ENCODE results near the gene NOC2L. TPM values are rescaled to one million over a fixed set of nuclear protein-coding genes. Genes with fewer than 3 reads are reported as not detected.

Gene NOC2L
- total and polyA plus RNA-seq, 10 donors: 26.2 to 73.4 (median 45.9) TPM

DNA sequence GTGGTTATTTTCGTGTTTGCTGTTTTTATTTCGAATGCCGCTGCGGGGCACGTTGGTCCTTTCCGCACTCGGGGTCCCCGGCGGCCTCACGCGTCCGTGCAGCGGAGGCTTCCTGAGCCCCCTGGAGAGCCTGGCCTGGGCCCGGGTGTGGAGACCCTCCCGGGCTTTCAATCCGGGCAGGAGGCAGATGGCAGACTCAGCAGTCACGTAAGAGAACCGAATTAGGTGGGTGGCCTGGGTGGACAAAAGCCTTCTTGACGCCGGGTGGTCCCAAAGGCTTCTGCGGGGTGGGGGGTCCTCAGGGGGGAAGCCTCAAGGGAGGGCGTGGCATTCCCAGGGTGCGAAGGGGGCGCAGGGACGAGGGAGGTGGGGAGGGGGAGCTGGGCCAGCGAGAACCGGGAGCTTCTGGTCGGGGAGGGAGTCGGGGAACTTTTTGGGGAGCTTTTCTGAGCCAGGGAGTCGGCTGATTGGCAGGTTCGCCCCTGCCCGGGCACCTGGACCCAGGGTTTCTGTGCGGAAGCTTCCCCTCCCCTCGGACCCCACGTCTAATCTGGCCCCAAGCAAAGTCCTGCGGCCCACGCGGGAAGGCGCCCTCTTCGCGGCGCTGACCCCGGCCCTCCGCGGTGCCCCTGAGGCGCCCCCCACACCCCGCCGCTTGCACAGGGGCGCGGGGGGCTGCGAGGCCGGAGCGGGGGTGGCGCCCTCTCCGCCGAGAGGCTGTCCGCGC is 42.2 kb upstream of the NOC2L start:
- intact Hi-C loops (cut with DNase I; ENCODE audit: low total_unique reads): no loop called here
- Histone ChIP-seq H3K9me3 (no peaks in the 10 kb centered on the region), H3K4me3 (peak overlapping the region; percentile 38 to 79 (median 53)), H3K27ac (peak overlapping the region in 7 of 8 donors; percentile 87 to 93 (median 89)), H3K27me3 (replicated peaks in 1 of 7) (peaks cover 6 to 100% (median 75%) of the 10 kb centered on the region in 7 donors), H3K4me1 (peaks cover 5 to 84% (median 61%) of the 10 kb centered on the region in 6 donors), H3K36me3 (peaks cover 0 to 5% (median 0%) of the 10 kb centered on the region in 6 donors)
- TF ChIP-seq POLR2AphosphoS5 (IDR thresholded peaks at IDR 0.05) (no peak), POLR2A (IDR thresholded peaks at IDR 0.05) (no peak)
- TF ChIP-seq, protein P1, sequence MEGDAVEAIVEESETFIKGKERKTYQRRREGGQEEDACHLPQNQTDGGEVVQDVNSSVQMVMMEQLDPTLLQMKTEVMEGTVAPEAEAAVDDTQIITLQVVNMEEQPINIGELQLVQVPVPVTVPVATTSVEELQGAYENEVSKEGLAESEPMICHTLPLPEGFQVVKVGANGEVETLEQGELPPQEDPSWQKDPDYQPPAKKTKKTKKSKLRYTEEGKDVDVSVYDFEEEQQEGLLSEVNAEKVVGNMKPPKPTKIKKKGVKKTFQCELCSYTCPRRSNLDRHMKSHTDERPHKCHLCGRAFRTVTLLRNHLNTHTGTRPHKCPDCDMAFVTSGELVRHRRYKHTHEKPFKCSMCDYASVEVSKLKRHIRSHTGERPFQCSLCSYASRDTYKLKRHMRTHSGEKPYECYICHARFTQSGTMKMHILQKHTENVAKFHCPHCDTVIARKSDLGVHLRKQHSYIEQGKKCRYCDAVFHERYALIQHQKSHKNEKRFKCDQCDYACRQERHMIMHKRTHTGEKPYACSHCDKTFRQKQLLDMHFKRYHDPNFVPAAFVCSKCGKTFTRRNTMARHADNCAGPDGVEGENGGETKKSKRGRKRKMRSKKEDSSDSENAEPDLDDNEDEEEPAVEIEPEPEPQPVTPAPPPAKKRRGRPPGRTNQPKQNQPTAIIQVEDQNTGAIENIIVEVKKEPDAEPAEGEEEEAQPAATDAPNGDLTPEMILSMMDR (IDR thresholded peaks at IDR 0.05 in 8 of 11, conservative IDR thresholded peaks at IDR 0.05 in 3 of 11): no peak
- 1 to 4% (median 3%) methylated on average over 32 to 58 of the region's 58 CpGs for WGBS, 5 donors
- peak; percentile 74 for DNase-seq

DNA sequence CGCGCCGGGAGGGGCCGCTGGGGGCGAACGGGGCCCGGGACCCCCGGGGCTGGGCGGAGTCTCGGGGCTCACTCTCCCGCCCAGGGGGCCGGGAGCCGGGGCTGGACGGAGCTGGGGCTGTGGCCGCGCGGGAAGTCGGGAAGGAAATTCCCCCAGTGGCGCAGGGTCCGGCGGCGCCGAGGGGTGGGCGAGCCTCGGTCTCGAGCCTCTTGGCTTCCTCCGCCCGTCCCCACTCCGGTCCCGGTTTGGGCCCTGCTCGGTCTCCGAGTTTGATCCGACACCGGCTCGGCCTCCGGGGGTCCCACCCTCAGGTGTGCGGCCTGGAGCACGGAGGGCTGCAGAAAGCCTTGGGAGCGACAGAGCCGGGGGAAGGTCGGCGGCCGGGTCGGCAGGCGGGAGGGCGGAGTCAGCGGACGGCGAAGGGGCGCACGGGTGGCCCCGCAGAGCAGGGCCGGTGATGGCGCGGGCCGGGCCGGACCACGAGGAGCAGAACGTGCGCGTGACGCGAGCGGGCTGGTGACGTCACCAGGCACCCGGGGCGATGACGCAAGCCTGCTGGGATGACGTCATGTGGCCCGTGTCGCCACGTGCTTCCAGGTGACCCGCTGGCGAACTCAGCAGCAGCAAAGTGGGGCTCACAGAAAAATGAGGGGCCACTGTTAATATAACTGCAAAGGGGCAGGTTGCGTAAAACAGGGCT is 41.5 kb upstream of the NOC2L start:
- TF ChIP-seq, protein P1 (IDR thresholded peaks at IDR 0.05 in 8 of 11, conservative IDR thresholded peaks at IDR 0.05 in 3 of 11): no peak
- TF ChIP-seq POLR2AphosphoS5 (IDR thresholded peaks at IDR 0.05) (peak; percentile 50 to 83 (median 64)), POLR2A (IDR thresholded peaks at IDR 0.05) (no peak)
- Histone ChIP-seq H3K36me3 (peaks cover 0 to 5% (median 0%) of the 10 kb centered on the region in 6 donors), H3K4me3 (peak overlapping the region; percentile 38 to 79 (median 53)), H3K27me3 (replicated peaks in 1 of 7) (peaks cover 6 to 100% (median 79%) of the 10 kb centered on the region in 7 donors), H3K4me1 (peaks cover 5 to 86% (median 60%) of the 10 kb centered on the region in 6 donors), H3K9me3 (no peaks in the 10 kb centered on the region), H3K27ac (peak overlapping the region; percentile 74 to 93 (median 89))
- WGBS, 5 donors: 1 to 2% (median 2%) methylated on average over 25 to 75 of the region's 75 CpGs
- peak; percentile 81 for DNase-seq
- intact Hi-C loops (cut with DNase I; ENCODE audit: low total_unique reads): no loop called here

DNA sequence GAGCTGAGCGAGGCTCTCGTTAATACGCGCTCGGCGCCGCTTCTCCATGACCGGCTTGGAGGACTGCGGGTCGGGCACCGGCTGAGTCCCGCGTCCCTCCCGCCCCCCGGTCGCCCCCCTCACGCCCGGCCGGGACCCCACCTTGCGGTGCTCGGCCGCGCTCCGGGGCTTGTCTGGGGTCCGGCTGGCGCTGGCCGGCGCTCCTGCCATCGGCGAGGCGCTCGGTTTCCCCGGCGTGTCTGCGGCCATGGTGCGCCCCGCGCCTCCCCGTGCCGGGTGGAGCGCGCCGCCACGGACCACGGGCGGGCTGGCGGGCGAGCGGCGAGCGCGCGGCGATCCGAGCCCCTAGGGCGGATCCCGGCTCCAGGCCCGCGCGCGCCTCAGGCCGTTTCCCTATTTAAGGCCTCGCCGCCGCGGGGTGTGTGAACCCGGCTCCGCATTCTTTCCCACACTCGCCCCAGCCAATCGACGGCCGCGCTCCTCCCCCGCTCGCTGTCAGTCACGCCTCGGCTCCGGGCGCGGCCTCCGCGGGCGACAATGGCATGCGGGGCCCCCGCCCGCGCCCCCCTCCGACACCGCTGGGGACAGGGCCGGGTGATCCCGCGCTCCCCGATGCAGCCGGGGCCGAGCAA is 40.8 kb upstream of the NOC2L start, which contains the start of gene HES4:
HES4 (minus strand) TSS at position 373 of the 632 bp plus-strand sequence; CDS start at position 249, 124 bp downstream.
- Histone ChIP-seq H3K27me3 (replicated peaks in 1 of 7) (peaks cover 6 to 100% (median 73%) of the 10 kb centered on the region in 7 donors), H3K27ac (peak within 1 kb of the TSS; percentile 74 to 93 (median 89)), H3K4me3 (peak within 1 kb of the TSS; percentile 38 to 79 (median 53)), H3K9me3 (no peaks in the 10 kb centered on the region), H3K4me1 (peaks cover 5 to 80% (median 54%) of the 10 kb centered on the region in 6 donors), H3K36me3 (peaks cover 0 to 5% (median 0%) of the 10 kb centered on the region in 6 donors)
- intact Hi-C loops (cut with DNase I; ENCODE audit: low total_unique reads): no loop called here
- DNase-seq: peak; percentile 87
- WGBS, 5 donors: 0 to 1% (median 0%) methylated on average over 19 to 95 of the region's 95 CpGs
- TF ChIP-seq POLR2AphosphoS5 (IDR thresholded peaks at IDR 0.05): peak; percentile 14 to 79 (median 57)
- TF ChIP-seq POLR2A (IDR thresholded peaks at IDR 0.05): no peak
- TF ChIP-seq, protein P1 (IDR thresholded peaks at IDR 0.05 in 8 of 11, conservative IDR thresholded peaks at IDR 0.05 in 3 of 11): peak in 1 of 11 experiments; percentile 7

Measured in spleen (tissue), 11 donors.